ENCODE data around the gene TRIP13.
"Not testable (repeated sequence)": the region's sequence is repeated elsewhere in the genome, so short reads cannot be mapped to it uniquely, and the experiment has no call there.

Gene TRIP13

DNA sequence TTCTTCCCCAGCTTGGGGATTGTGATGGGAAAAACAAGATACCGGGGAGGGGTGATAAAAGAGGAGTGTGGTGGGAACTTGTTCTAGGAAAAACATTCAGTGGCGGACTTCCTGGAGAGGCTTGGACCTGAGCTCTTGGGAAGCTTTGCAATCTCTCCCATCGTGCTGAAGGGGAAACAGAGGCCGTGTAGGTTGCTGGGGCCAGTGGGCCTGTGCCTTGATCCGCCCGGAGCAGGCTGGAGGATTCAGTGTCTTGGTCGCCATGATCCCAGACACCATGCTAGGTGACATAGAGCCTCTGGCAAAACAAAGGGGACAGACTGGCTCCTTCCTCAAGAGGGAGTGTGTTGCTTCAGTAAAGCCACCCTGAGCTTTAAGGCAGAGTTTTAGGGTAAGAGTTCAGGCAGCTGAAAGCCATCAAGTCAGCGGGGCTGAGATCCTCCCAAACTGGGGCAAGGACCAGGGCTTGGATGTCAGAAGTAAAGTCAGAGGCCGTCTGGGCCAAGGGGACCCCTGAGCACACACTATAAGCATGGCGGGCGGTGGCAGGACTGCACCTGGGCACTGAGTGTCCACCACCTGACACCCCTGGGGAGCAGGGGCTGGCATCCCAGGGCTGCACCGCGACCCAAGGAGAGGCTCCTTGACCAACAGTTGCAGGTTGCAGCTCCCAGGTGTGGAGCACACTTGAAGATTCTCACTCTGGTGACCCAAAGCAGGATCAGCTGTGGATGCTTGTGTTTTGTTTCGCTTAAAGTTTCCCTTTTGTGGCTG, 44.7 kb downstream of the TRIP13 start:
- no peak for DNase-seq (ENCODE audit: low read depth)

- no peak for DNase-seq (ENCODE audit: low read depth)
These were observed 46.7 kb downstream of the TRIP13 start for GRCh38 chr5:939368-939767.

GRCh38 chr5:940741-941140, 48.1 kb downstream of the TRIP13 start:
- not testable (repeated sequence) for DNase-seq (ENCODE audit: low read depth)

GRCh38 chr5:943201-943917, 50.7 kb downstream of the TRIP13 start:
- DNase-seq (ENCODE audit: low read depth), result no peak

DNA sequence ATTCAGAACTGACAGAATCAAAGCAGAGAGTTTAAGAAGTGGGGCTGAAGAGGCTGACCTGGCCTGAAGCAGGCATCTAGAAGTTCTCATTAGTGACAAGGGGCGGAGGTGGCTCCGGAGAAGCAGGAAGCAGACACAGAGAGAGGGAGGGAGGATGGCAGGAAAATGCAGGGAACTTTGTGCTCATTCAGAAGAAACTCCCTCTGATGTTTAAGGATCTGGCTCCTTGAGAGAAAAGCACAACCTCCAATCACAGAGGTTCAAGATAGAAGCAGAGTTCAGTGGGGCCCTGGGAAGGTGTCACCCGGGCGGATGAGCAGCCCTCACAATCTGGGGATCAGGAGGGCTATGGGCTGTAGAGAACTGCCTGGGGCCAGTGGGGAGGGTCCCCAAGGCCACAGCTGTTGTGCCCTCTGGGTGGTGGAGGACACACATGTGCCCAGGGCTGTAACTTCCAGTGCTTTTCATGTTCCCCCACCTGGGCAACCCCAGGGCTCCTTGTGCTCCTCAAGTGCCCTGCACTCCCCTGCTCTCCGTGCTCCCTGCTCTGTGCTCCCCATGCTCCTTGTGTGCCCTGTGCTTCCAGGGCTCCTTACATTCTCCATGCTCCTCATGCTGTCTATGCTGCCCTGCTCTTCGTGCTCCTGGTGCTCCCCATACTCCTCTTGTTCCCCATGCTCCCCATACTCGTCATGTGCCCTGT, 51.4 kb downstream of the TRIP13 start:
- DNase-seq (ENCODE audit: low read depth), result no peak

DNA sequence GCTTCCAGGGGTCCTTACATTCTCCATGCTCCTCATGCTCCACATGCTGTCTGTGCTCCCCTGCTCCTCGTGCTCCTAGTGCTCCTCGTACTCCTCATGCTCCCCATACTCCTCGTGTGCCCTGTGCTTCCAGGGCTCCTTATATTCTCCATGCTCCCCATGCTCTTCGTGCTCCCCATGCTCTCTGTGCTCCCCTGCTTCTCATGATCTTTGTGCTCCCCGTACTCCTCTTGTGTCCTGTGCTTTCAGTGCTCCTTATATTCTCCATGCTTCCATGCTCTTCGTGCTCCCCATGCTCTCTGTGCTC, 51.9 kb downstream of the TRIP13 start:
- no peak for DNase-seq (ENCODE audit: low read depth)

DNA sequence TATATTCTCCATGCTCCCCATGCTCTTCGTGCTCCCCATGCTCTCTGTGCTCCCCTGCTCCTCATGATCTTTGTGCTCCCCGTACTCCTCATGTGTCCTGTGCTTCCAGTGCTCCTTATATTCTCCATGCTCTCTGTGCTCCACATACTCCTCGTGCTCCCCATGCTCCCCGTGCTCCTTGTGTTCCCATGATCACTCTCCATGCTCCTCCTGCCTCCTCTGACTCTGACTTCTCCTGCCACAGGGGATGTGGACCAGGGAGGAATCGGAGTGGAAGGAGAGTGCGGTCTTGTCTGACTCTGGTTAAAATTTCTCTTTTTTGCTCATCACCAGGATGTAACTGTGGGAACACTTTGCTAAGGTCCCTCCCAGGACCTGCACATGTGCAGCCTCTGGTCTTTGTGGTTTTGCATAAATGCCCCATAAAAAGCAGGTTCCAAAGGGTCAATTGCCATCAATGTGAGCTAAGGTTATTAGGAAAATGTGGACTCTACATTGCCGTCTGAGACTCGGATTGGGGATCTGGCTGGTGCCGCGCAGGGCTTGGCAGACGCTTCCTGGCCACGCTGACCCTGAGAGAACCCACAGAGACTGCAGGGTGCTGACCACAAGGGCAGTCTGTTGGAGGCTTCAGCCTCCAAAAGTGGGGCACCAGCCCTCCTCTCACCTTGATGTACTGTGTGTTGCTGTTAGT, 52.5 kb downstream of the TRIP13 start:
- DNase-seq (ENCODE audit: low read depth), result peak; percentile 34

DNA sequence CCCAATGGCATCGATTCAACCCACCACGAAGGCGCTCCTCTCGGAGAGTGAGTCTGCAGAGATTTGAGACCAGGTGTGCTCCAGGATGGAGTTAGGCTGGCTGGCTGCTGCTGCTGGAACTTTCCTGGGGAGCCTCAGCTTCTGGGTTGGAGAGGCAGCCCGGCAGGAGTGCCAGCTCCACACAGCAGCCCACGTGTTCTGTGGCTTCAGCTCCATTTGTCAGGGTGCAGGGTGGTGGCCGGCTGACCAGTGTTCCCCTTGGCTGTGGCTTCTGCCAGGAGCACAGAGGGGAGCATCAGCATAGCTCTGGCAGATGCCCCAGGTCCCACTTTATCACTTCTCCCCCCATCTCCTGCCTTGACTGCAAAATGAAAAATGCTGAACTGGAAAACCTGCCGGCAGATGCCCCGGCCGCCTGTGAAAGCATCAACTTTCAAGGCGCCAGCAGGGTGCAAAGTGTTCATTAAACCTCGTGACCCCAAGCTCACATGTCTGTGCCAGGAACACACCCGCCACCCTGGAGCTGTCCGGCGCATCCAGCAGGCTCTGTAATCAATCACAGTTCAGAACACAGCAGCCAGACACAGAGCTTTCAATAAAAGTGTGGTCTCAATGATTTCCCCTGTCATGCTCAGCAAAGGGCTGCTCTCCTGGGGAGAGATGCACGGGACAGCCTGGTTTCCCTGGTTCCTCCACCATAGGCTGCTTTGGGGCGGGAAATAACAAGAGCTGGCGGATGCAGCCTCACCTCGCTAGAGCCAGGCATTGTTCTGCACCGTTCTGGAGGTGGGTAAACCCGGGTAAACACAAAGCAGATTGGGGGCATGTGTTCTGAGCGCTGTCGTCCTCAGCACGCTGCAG, 53.2 kb downstream of the TRIP13 start:
- DNase-seq (ENCODE audit: low read depth), result no peak

GRCh38 chr5:946720-947625, 54.3 kb downstream of the TRIP13 start:
- DNase-seq (ENCODE audit: low read depth), result no peak

- peak; percentile 26 for DNase-seq (ENCODE audit: low read depth)
These were observed 55.2 kb downstream of the TRIP13 start for GRCh38 chr5:947626-948471.

GRCh38 chr5:948472-949274, 56.0 kb downstream of the TRIP13 start:
- DNase-seq (ENCODE audit: low read depth), result no peak

- DNase-seq (ENCODE audit: low read depth), result no peak
These were observed 56.5 kb downstream of the TRIP13 start for GRCh38 chr5:949275-949543.

DNA sequence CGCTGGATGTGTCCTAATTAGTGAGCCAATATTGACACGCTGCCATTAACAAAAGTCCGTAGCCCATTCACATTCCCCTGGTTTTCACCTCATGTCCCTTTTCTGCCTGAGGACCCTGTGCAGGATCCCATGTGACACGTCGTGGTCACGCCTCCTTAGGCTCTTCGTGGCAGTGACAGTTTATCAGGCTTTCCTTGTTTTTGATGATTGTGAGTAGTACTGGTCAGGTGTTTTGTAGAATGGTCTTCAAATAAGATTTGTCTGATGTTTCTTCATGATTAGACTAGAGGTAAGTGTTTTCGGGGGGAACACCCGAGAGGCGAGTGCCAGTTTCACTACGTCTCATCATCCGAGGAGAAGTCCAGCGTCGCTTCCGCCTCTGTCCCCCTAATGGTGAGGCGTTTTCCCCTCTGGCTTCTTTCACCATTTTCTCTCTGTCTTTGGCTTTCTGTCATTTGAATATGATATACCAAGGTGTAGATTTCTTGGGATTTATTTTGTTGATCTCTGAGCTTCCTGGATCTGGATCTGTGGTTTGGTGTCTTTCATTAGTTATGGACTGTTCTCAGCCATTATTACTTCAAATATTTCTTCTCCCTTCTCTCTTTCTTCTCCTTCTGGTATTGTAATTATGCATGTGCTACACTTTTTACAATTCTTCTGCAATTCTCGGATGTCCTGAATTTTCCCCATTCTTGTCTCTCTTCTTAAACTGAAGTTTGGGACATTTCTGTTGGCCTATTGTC, 57.3 kb downstream of the TRIP13 start:
- DNase-seq (ENCODE audit: low read depth), result no peak

DNA sequence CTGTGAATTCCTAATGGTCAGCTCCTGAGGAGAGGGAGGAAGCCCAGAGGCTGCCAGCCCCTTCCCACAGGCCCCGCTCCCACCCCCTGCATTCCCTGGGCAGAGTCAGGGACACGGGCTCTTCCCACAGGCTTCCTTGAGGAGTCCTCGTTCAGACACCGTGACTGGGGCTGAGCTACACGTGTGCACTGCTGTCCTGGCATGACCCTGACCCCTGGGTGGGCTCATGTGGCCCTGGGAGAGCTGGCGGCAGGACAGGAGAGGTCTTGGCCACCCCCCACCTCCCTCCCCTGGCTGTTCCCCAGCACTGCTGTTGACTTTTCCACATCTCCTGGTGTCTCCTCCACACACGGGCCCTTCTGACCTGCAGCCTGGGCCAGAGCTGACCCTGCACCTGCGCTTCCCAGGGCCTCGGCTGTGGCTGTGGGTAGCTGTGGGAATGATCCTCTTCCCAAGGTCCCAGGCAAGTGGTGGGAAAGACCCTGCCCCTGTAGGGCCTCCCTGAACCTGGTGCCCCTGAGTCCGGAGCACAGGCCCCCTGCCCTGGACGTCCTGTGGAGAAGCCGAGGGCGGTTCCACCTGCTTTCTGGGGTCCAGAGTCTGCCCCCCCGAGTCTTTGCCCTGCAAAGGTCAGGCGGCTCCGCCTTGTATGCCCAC, 59.4 kb downstream of the TRIP13 start:
- DNase-seq (ENCODE audit: low read depth), result no peak

DNA sequence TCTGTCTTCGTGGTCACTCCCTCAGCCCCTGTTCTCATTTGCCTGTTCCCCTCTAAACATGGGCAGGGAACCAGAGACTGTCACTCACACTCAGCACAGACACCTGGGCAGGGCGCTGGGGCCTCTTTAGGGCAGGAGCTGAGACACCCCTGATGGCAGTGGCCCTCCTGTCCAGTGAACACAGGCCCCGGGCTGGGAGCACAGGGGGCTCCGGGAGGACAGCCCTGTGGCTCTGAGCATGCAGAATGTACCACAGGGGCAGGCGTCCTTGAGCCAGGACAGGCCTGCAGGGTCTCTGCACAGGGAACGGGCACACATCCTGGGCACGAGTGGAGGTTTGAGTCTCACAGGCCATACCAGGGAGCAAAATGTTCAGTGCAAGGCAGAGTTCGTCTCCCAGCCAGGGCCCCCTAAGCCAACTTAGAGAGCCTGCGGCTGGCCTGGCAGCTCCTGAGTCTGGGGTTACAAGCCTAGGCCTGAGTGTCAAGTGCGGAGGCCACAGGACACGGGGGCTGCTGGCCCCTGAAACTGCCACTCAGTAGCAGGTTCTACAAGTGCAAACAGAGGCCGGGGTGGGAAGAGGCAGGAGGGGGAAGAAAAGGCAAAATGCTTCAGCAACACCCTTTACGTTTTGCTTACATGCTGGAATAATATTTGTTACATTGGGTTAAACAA, 60.0 kb downstream of the TRIP13 start:
- DNase-seq (ENCODE audit: low read depth), result no peak

DNA sequence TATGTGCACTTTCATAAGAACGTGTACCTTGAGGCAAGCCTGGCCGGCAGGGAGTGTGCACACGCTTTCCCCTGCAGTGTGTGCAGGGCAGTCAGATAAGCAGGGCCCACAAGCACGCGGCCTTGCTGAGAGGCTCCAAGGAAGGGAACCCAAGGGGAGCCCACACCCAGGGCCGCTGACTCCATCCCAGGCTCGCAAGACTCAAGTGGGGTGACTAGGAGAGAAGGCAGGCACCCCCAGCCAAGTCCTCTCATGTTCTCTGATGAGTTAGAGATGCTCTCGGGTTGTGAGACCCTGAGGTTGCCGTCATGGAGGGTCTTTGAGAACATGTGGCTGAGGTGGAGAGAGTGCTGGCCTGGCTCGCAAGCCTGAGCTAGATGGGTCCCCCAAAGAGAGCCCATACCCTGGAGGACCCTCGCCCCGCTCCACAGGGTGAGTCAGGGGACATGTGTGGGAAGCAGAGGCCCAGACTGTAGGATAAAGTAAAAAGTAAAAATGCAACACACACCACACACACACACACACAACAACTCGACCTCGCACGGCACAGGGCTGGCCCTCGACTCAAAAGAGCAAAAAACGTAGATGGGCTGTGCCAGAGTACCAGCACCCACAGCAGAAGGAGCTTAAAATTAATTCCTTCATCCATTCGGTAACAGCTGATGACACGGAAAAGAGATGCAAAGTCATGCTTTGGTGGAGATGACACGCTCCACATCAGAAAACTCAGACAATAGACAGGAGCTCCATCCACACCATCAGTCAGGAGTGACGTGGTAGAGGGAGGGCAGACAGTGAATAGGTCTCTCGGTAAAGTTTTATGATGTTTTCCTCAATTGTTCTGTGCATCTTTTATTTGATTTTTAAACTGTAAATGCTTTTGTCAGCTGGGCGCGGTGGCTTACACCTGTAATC, 61.1 kb downstream of the TRIP13 start:
- DNase-seq (ENCODE audit: low read depth), result no peak

All from EH (cell line).